Neural crest cell (in vitro differentiated cells): Measurements from ENCODE around the gene PRRX2. TPM values are rescaled to one million over a fixed set of nuclear protein-coding genes. Genes with fewer than 3 reads are reported as not detected.

Source experiments
- DNase-seq: peaks from one replicate; pipeline ENCODE4 v3.0.0; 2021; ENCODE audit warnings: low read depth, mixed read lengths, low spot score
- H3K27ac Mint-ChIP-seq: one replicate; pipeline ENCODE4 v1.8.0; 2021; ENCODE audit warnings: mild to moderate bottlenecking, mixed read lengths; ENCODE audit not compliant: unreplicated experiment
- H3K27me3 Mint-ChIP-seq: 2 replicates; pipeline ENCODE4 v1.8.0; 2021; ENCODE audit warnings: low read depth, mild to moderate bottlenecking, mixed read lengths
- H3K36me3 Mint-ChIP-seq: 2 replicates; pipeline ENCODE4 v1.8.0; 2021; ENCODE audit warnings: low read depth, mild to moderate bottlenecking, mixed read lengths
- H3K4me1 Mint-ChIP-seq: 2 replicates; pipeline ENCODE4 v1.8.0; 2021; ENCODE audit warnings: mixed read lengths
- H3K4me3 Mint-ChIP-seq: one replicate; pipeline ENCODE4 v1.8.0; 2021; ENCODE audit warnings: mild to moderate bottlenecking, mixed read lengths
- H3K9me3 Mint-ChIP-seq: 2 replicates; pipeline ENCODE4 v1.8.0; 2021; ENCODE audit warnings: mixed read lengths
- CTCF ChIP-seq: fragments of 200-600 bp; sonication (generic); conservative IDR thresholded peaks from 2 replicates; pipeline ENCODE4 v1.5.0; 2021; ENCODE audit warnings: antibody characterized with exemption, mild to moderate bottlenecking
- total RNA-seq: library from RNA; stranded (reverse); gene quantifications from 2 replicates; pipeline ENCODE4 v1.2.1, GENCODE V29; 2021

Gene PRRX2
- total RNA-seq, 1 donor from 2014 or later: 0.65 TPM

GRCh38 chr9:129751841-129752801 is 86.7 kb downstream of the PRRX2 start:
- no peaks in the 10 kb centered on the region for H3K9me3 Mint-ChIP-seq
- no peaks in the 10 kb centered on the region for H3K27me3 Mint-ChIP-seq
- TF ChIP-seq CTCF: no peak
- no peak overlapping the region for H3K4me3 Mint-ChIP-seq
- DNase-seq: no peak
- peaks cover 16% of the 10 kb centered on the region for H3K4me1 Mint-ChIP-seq
- H3K36me3 Mint-ChIP-seq: no peaks in the 10 kb centered on the region
- no peak overlapping the region for H3K27ac Mint-ChIP-seq

- H3K9me3 Mint-ChIP-seq: no peaks in the 10 kb centered on the region
- no peaks in the 10 kb centered on the region for H3K36me3 Mint-ChIP-seq
- peaks cover 16% of the 10 kb centered on the region for H3K4me1 Mint-ChIP-seq
- H3K27me3 Mint-ChIP-seq: no peaks in the 10 kb centered on the region
- DNase-seq: peak; percentile 65
- no peak for TF ChIP-seq CTCF
- peak within 1 kb of the TSS; percentile 27 for H3K27ac Mint-ChIP-seq
- H3K4me3 Mint-ChIP-seq: no peak within 1 kb of the TSS
These were observed 87.7 kb downstream of the PRRX2 start, which contains the start of gene PTGES for GRCh38 chr9:129752900-129753729. PTGES (minus strand) TSS chr9:129753042; CDS start chr9:129753012, 30 bp downstream.

- Mint-ChIP-seq H3K27ac (no peak overlapping the region), H3K9me3 (no peaks in the 10 kb centered on the region), H3K27me3 (no peaks in the 10 kb centered on the region), H3K4me1 (peaks cover 16% of the 10 kb centered on the region), H3K4me3 (no peak overlapping the region), H3K36me3 (no peaks in the 10 kb centered on the region)
- TF ChIP-seq CTCF: no peak
- no peak for DNase-seq
These were observed 89.7 kb downstream of the PRRX2 start for GRCh38 chr9:129755151-129755550.

- Mint-ChIP-seq H3K36me3 (no peaks in the 10 kb centered on the region), H3K4me1 (peaks cover 16% of the 10 kb centered on the region), H3K4me3 (no peak overlapping the region), H3K27me3 (no peaks in the 10 kb centered on the region), H3K9me3 (no peaks in the 10 kb centered on the region), H3K27ac (no peak overlapping the region)
- TF ChIP-seq CTCF: no peak
- no peak for DNase-seq
These were observed 90.7 kb downstream of the PRRX2 start for GRCh38 chr9:129756191-129756590.

- H3K9me3 Mint-ChIP-seq: no peaks in the 10 kb centered on the region
- H3K27me3 Mint-ChIP-seq: no peaks in the 10 kb centered on the region
- H3K4me3 Mint-ChIP-seq: no peak overlapping the region
These were observed 91.6 kb downstream of the PRRX2 start for GRCh38 chr9:129757045-129757444.

More at GRCh38 chr9:129757045-129757444, 91.6 kb downstream of the PRRX2 start:
- no peak for TF ChIP-seq CTCF
- no peak for DNase-seq
- Mint-ChIP-seq H3K27ac (peak overlapping the region; percentile 72), H3K4me1 (peaks cover 19% of the 10 kb centered on the region), H3K36me3 (no peaks in the 10 kb centered on the region)
